HG03469 (cell line): Measurements from ENCODE around the gene EIPR1.

Source experiments
- ATAC-seq: cut with Tn5 transposase; IDR thresholded peaks from one replicate; pipeline ENCODE4 v1.9.1; 2021; ENCODE audit warnings: mild to moderate bottlenecking, moderate library complexity, moderate number of reproducible peaks; ENCODE audit not compliant: unreplicated experiment

Gene EIPR1

GRCh38 chr2:3168230-3168891 lies 209.3 kb downstream of the EIPR1 start:
- ATAC-seq: no peak

GRCh38 chr2:3163401-3163800 lies 214.2 kb downstream of the EIPR1 start:
- no peak for ATAC-seq

GRCh38 chr2:3162442-3163077 lies 215.1 kb downstream of the EIPR1 start:
- ATAC-seq: no peak

- no peak for ATAC-seq
Observed at GRCh38 chr2:3160751-3161330, 216.8 kb downstream of the EIPR1 start.

- ATAC-seq: no peak
Observed at GRCh38 chr2:3159782-3160545, 217.7 kb downstream of the EIPR1 start.

- peak; percentile 54 for ATAC-seq
Observed at GRCh38 chr2:3154700-3155099, 222.9 kb downstream of the EIPR1 start.

- ATAC-seq: no peak
Observed at GRCh38 chr2:3154146-3154545, 223.5 kb downstream of the EIPR1 start.

- no peak for ATAC-seq
Observed at GRCh38 chr2:3151153-3151918, 226.3 kb downstream of the EIPR1 start.

GRCh38 chr2:3149441-3150217 lies 228.0 kb downstream of the EIPR1 start:
- ATAC-seq: no peak

- ATAC-seq: no peak
Observed at GRCh38 chr2:3148716-3149115, 228.9 kb downstream of the EIPR1 start.

- ATAC-seq: no peak
Observed at GRCh38 chr2:3147651-3148530, 229.7 kb downstream of the EIPR1 start.

- no peak for ATAC-seq
Observed at GRCh38 chr2:3146772-3147650, 230.6 kb downstream of the EIPR1 start.

GRCh38 chr2:3146175-3146574 lies 231.4 kb downstream of the EIPR1 start:
- no peak for ATAC-seq

- ATAC-seq: no peak
Observed at GRCh38 chr2:3145471-3146021, 232.1 kb downstream of the EIPR1 start.

GRCh38 chr2:3144856-3145255 lies 232.8 kb downstream of the EIPR1 start:
- no peak for ATAC-seq

GRCh38 chr2:3143602-3144001 lies 234.0 kb downstream of the EIPR1 start:
- ATAC-seq: no peak

GRCh38 chr2:3142961-3143571 lies 234.6 kb downstream of the EIPR1 start:
- ATAC-seq: no peak
